Sciatic nerve (tissue), 2 donors: ENCODE results near the gene FAM53A. TPM values are rescaled to one million over a fixed set of nuclear protein-coding genes. Genes with fewer than 3 reads are reported as not detected.
A peak's percentile ranks its signal among the peaks of the same experiment; 100 is the strongest.

Source experiments
- ATAC-seq: fragments of 200-7000 bp; cut with Tn5 transposase; one replicate; pipeline ENCODE4 v1.9.1; 2020; ENCODE audit warnings: mild to moderate bottlenecking, moderate library complexity
- DNase-seq: peaks from one replicate; pipeline ENCODE4 v3.0.0-alpha.2; 2020; ENCODE audit warnings: low spot score
- intact Hi-C: fragments of 100-400 bp; cut with DNase I; formaldehyde crosslinking; loops from one replicate; pipeline ENCODE4 v1.14.2; 2022
- total RNA-seq: library from RNA; stranded (reverse); fragmentation: NEBNext Ultra II Directional; extraction: Animal tissue kit (Norgen Biotek cat#: 25700); gene quantifications from one replicate; pipeline ENCODE4 v1.2.1, GENCODE V29; 2021
- donor health status: DM: no; HTN: no; CAD: no.
- donor health status: DM: no; HTN: no; CAD: no.

FAM53A gene
- total RNA-seq, 1 donor from 2014 or later = 1.9 TPM

GRCh38 chr4:1630266-1630665 is 53.8 kb downstream of the FAM53A start:
- no peak for DNase-seq
- intact Hi-C loops = no loop called here
- no peak for ATAC-seq

GRCh38 chr4:1629699-1630083 is 54.4 kb downstream of the FAM53A start:
- DNase-seq (no peak), ATAC-seq (peak; percentile 33)
- intact Hi-C loops = loop anchor here (5.0 kb wide), 1 partner anchor 272 kb away; no protein-coding TSS in a partner anchor

DNA sequence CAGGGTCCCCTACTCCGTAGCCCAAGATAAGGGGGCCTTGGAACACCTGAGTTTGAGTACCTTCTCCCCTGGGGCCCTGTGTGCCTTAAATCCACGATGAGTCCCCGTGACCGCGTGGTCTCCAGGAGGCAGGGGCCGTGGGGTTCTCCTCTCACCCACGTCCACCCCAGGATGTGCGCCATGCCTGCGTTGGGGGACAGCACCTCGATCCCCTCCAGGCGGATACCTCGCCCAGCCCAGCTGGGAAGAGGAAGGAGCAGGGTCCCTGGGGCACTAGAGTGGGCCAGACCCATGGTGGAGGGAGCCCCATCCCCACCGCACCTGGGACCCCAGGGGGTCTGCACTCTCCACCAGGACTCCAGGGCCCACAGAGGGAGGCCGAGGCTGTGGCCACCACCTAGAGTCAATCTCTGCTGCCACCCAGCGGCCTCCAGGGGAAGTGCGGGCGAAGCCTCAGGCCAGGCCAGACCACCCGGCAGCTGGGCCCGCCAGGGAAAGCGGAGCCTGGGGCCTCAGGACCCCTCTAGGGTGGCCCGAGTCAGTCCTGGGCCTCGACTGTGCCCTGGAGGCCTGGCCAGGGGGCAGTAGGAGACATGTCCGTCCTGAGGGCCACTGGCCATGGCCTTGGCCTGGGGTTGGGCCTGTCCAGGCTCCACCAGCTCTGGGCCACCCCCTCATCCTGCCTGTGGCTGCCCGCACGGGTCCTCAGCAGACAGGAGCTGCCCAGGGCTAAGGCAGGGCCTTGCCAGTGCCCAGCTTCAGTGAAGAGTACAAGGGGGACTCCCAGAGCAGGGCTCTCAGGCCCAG is 55.0 kb downstream of the FAM53A start:
- intact Hi-C loops = loop anchor here (5.0 kb wide), 1 partner anchor 272 kb away; no protein-coding TSS in a partner anchor
- peak; percentile 84 for DNase-seq
- peak; percentile 86 for ATAC-seq

DNA sequence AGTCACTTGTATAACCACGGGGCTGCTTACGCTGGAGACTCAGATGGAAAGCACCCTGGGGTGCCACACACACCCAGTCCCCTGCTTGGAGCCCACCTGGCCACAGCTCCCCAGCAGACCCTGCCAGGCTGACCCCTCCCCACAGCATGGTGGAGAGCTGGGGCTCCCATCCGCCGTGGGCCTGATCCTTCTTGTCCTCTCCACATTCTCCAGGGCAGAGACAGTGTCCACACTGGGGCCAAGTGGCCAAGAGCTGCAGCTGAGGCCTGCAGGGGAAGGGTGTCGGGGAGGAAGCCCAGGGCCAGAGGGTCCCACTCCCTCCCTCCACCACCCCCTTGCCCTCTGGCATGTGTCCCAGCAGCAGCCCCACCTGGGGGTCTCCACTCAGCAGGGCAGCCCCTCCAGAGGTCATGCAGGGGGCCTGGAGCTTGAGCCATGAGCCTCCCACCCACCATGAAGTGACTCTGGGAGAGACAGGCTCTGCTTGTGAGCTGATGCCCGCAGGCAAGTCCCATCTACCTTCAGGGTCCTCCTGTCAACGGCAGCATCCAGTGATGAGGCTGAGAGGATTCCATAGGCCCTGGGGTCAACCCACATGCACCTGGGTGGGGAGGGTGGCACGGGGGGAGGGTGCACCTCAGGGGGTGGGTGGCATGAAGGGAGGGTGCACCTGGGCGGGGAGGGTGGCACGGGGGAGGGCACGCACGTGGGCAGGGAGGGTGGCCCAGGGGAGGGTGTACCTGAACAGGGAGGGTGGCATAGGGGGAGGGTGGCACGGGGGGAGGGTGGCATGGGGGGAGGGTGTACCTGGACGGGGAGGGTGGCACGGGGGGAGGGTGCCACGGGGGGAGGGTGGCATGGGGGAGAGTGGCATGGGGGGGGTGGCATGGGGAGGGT is 56.4 kb downstream of the FAM53A start:
- DNase-seq (no peak), ATAC-seq (no peak)
- intact Hi-C loops = loop anchor here (5.0 kb wide), 1 partner anchor 270 kb away; no protein-coding TSS in a partner anchor

DNA sequence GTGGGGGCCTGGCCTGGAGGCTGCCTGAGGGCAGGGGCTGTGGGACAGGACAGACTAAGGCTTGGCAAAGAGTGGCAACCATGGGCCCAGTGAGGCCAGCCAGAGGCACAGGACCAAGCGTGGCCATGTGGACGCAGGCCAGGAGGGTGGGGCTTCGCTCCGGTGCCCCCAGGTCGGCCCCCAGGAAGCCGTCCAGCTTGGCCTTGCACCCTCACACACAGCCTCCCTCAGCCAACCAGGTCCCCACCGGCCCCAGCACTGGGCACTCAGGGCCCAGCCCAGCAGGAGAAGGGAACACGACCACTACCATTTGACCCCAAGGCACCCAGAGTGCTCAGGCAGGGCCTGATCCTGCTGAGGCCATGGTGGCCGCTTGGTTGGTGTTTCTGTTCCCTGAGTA is 57.2 kb downstream of the FAM53A start:
- intact Hi-C loops = loop anchor here (5.0 kb wide), 1 partner anchor 270 kb away; no protein-coding TSS in a partner anchor
- ATAC-seq = no peak
- no peak for DNase-seq

DNA sequence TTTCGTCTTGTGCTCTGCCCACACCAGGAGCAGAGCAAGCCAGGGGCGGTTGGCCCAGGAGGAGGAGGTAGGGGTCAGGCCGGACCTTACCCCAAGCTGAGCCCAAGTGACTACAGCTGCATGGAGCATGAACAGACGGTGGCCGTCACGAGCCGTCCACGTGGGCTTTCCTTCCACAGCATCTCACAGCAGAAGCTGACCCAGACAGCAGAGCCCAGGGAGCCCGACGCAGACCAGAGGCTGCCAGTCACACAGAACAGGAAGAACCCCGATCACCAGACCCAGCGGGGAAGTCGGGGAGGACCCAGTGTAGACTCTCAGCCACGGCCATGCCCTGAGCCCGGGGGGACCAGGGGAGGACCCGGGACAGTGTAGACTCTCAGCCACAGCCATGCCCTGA is 58.0 kb downstream of the FAM53A start:
- intact Hi-C loops = loop anchor here (5.0 kb wide), 1 partner anchor 269 kb away; no protein-coding TSS in a partner anchor
- DNase-seq = no peak
- ATAC-seq = no peak

DNA sequence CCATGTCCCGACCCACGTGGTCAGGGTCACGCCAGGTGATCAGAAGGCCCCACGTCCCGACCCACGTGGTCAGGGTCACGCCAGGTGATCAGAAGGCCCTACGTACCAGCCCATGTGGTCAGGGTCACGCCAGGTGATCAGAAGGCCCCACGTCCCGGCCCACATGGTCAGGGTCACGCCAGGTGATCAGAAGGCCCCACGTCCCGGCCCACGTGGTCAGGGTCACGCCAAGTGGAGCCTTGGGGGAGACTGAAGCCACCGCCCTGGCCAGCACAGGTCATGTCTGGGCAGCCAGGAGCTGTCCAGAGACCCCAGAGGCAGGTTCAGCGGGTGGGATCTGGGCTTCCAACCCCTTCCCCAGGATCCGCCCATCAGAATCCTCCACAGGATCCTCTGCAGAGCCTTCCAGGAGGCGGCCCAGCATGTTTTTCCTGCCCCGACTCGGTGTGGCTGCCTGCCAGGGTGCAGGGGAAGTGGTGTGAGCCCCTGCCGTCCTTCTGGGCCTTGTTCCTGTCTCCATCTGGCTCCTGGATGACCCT is 58.4 kb downstream of the FAM53A start:
- DNase-seq = no peak
- intact Hi-C loops = loop anchor here (5.0 kb wide), 1 partner anchor 268 kb away; no protein-coding TSS in a partner anchor
- no peak for ATAC-seq

DNA sequence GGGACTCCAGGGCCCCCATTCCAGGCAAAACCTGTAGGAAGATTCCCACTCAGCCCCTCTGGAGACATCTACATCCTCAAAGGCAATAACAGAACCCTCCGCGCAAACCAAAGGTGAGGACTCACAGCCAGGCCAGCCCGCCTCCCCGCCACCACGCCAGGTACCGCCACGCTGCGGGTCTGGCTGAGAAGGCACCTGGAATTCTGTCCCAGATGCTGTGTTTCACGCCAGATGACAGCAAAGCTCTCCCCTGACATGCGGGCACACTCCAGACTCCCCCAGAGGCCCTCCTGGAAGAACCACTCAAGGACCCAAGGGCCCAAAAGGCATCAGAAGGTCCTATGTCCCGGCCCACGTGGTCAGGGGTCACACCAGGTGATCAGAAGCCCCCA is 59.6 kb downstream of the FAM53A start:
- ATAC-seq (no peak), DNase-seq (no peak)
- intact Hi-C loops = no loop called here

DNA sequence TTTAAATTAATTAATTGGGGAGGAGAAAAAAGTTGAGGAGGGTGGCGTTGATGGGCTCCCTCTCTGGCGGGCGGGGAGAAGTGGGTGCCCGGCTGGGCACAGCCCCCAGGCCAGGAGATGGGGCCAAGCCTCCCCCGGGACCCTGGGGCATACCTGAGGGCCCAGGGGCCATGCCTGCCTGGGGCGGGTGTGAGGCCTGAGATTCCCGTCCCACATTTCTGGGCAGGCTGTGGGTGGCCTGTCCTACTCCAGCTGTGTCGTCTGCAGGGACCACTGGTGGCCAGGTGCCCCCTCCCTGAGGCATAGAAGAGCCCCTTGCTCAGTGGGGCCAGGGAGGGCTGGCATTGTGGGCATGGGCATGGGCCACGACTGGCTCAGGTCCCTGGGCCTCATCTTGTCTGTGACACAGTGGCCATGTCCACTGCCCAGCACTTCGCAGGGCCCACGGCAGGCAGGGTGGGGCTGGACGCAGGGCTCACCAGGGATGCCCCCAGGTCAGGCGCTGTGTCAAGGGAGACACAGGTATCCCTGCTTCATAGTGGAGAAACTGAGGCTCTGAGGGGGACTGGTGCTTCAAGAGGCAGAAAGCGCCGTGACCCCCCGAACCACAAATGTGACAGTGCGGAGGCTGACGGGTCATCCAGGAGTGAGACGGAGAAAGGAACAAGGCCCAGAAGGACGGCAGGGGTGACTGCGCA is 60.1 kb downstream of the FAM53A start:
- no peak for ATAC-seq
- intact Hi-C loops = no loop called here
- DNase-seq = no peak

DNA sequence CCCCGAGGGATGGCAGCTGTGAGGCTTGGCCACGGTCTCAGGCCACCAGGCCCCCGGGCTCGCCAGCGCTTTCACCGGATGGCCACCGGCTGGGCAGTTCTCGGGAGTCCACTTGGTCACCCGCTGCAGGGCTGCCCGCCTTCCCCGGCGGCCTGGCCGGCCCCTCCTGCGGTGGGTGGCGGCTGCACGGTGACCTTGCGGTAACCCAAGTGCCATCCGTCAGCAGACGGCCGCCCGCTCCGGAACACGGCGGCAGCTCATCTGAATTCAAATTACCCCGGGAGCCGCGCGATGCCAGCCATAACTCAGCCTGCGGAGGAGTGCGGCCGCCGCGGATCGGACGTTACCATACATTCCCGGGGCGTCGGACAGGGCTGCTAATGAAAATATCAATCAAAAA is 60.7 kb downstream of the FAM53A start:
- no peak for ATAC-seq
- DNase-seq = no peak
- intact Hi-C loops = no loop called here

DNA sequence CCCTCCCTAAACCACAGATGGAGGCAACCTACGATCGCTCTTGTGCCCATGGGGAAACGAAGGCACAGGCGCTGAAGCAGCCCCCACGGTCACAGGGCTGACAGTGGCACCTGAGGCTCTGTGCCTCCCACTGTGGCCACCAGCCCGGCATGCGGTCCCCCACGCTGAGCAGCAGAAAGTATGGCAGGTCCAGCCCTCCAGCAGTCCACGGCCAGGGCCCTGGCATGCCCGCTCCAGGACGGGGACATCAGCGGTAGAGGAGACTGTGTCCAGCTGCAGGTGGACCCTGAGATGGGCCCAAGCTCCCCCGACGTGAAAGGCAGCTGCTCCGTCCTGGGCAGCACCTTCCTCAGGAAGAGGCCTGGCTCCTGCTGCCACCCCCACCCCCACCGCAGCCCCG is 61.2 kb downstream of the FAM53A start:
- ATAC-seq (no peak), DNase-seq (no peak)
- intact Hi-C loops = no loop called here

DNA sequence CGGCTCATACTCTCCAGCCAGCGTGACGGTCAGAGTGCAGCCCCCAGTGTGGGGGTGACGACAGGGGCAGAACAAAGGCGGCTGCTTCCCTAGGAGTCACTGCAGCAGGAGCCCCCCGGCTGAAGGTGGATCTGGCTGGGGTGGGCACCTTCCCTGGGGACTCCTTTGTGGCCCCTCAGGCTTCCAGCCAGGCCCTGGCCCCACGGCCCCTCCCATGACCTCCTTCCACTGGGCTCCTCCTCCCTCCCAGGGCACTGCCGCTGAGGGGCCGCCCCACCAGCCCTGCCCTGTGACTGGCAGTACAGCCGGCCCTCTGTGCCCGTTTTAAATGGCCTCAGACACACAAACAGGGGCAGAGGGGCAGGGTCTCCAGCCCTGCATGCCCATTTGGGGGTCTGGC is 61.9 kb downstream of the FAM53A start:
- ATAC-seq (no peak), DNase-seq (no peak)
- intact Hi-C loops = no loop called here

- ATAC-seq (no peak), DNase-seq (no peak)
- intact Hi-C loops = no loop called here
Observed at GRCh38 chr4:1621526-1621925, 62.6 kb downstream of the FAM53A start.

DNA sequence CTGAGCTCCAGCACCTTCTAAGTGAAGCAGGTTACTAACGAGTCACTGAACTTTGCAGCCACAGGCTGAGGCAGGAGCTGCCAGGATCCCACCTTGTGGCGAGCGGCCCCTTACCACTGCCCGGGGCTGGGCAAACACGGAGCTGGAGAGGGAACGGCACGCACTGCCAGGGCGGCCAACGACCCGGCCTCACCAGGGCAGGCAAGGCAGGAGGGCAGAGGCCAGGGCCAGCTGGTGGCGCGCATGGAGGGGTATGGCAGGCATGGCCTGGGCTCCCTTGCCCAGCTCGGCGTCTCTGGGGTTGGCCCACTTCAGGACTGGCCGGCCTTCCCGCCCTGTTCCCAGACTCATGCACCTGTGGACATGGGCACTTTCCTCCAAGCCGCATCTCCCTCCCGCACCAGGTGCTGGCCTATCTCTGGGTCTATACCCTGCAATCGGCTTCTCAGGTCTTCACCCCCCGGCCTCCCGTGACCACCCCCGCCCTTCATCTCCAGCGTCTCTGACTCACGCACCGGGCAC is 64.9 kb downstream of the FAM53A start:
- intact Hi-C loops = no loop called here
- ATAC-seq = no peak
- DNase-seq = no peak

DNA sequence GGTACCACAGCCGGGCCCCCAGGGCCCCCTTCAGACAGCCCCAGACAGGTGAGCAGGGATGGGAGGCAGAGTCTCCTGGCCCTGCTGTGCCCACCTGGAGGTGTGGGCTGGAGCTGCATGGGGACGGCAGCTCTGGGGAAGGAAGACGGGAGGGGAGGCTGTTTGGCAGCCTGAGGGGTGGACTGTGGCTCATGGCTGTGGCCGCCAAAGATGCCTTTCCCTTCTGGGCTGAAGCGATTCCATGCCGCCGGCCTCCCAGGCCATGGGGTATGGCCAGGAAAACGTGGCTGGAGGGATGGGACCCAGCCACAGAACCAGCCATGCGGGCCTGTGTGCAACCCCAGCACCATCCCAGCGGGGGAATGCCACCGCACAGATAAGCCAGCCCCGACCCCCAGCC is 65.7 kb downstream of the FAM53A start:
- ATAC-seq (no peak), DNase-seq (no peak)
- intact Hi-C loops = no loop called here

- intact Hi-C loops = no loop called here
Observed at GRCh38 chr4:1616557-1616930, 67.6 kb downstream of the FAM53A start.

GRCh38 chr4:1615786-1616556 is 68.1 kb downstream of the FAM53A start:
- no peak for DNase-seq
- no peak for ATAC-seq
- intact Hi-C loops = no loop called here

More at GRCh38 chr4:1616557-1616930, 67.6 kb downstream of the FAM53A start:
- DNase-seq = no peak
- ATAC-seq = no peak
